Measurements from ENCODE around the gene PAFAH2. TPM values are rescaled to one million over a fixed set of nuclear protein-coding genes. Genes with fewer than 3 reads are reported as not detected.

PAFAH2 gene
- total RNA-seq, 1 donor from 2014 or later: 9.8 TPM

DNA sequence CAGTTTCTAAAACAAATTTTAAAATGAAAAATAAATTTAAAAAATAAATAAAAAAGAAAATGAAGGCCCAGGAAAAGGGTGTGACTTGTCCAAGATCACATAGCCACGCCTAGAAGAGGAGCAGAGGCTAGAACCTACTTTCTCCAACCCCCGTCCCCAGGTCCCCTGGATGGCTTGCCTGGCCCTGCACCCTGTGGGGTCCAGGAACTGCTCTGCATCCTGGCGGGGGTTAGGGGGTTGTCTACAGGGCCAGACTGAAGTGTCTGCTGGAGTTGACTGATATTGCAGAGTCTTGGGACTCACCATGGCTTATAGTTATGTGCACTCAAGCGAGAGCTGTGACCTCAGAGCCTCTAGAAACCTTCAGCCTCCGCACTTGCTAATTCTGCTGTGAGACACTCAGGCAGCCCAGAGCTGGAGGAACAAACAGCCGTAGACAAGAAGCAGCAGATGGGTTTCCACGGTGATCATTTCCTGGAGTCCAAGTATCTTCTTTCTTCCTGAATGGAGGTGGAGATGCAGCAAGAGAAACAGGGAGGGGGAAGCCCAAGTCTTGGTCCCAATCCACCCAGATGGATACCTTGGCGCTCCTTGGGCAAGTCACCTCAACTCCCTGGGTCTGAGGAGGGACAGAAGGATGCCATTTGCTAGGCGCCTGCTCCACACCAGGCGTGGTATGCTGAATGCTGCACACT lies 18.5 kb upstream of the PAFAH2 start:
- intact Hi-C loops (cut with micrococcal nuclease): no loop called here

DNA sequence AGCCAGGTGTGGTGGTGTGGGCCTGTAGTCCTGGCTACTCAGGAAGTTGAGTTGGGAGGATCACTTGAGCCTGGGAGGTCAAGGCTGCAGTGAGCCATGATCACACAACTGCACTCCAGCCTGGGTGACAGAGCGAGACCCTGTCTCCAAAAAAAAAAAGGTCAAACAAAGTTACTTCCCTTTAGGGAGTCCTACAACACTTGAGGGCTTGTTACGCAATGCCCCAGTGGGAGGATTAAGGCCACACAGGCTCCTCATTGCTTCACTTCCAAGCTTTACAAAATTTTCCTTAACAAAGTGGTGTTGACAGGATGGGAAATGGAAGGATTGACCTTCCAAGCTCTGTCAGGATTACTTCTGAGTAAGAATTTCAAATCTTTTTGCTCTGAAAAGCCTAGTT lies 17.5 kb upstream of the PAFAH2 start:
- intact Hi-C loops (cut with micrococcal nuclease): no loop called here

DNA sequence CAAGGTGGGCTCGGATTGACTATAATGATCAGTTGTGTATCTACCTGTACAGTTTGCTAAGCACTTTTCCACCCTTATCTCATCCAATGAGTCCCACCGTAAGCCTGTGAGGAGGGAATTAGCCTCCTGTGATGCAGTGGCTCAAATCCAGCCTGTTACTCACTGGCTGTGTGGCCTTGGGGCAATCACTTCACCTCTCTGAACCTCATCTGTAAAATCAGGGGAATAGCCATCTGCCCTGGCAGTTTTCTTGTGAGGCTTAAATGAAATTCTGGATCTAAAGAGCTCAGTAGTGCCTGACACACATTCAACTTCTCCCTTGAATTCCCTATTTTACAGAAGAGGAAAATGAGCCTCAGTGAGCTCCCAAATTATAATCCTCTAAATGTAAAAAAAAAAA lies 16.3 kb upstream of the PAFAH2 start:
- intact Hi-C loops (cut with micrococcal nuclease): no loop called here

DNA sequence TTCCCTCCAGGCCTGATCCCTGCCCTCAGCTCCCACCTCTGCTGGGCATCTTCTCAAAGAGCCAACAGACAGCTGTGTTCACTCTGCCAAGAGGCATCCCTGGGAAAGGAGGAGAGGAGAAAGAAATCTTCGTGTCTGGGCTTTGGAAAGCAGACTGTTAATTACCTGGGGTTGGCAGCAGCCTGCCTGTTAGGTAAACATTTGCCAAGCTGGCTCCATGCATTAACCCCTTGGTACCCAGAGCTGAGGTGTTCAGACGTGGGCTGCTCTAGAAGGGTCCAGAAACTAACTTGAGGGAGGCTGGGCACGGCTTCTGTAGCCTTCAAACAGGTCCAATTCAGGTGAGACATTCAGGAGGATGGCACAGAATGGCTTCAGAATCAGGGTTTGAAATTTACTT lies 15.0 kb upstream of the PAFAH2 start:
- intact Hi-C loops (cut with micrococcal nuclease): no loop called here

DNA sequence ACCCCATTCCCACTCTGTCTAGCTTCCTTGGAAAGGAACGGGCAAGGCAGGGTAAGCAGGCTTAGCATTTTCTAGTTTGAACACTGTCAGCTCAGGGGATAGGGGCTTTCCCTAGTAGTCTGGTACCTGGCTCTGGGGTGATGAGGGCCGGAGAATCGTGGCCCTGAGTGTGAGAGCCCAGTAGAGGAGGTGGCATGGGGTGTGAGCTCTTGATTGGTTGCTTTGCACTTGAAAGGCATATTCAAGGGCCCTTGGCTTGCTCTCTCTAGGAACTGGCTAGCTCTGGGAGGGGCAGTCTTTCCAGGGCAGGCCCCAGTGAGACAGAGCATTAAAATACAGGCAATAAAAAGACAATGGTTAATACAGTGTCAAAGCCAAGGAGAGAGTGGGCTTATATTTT lies 13.0 kb upstream of the PAFAH2 start:
- intact Hi-C loops (cut with micrococcal nuclease): no loop called here

DNA sequence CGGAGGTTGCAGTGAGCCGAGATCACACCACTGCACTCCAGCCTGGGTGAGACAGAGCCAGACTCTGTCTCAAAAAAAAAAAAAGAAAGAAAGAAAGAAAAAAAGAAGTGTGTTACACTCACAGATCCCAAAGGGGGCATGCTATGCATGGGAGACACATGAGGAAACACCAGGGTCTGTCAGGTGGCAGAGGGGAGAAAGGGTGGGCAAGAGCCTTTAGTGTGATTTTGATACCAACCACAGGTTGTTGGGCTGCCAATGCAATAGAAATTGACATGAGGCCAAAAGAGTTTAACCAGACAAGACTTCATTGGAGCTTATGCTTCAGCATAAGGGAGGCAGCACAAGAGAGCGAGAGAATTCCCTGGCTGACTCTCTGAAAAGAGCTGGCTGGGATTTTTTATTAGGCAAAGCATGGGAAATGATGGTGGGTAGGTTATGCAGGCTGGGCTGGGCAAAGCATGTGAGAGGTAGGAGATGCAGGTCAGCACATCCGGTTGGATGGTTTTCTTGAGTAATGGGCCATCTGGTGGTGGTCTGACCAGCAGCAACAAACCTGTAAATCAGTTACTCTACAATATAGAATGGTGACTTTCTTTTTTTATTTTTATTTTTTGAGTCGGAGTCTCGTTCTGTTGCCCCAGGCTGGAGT lies 12.1 kb upstream of the PAFAH2 start:
- intact Hi-C loops (cut with micrococcal nuclease): no loop called here

DNA sequence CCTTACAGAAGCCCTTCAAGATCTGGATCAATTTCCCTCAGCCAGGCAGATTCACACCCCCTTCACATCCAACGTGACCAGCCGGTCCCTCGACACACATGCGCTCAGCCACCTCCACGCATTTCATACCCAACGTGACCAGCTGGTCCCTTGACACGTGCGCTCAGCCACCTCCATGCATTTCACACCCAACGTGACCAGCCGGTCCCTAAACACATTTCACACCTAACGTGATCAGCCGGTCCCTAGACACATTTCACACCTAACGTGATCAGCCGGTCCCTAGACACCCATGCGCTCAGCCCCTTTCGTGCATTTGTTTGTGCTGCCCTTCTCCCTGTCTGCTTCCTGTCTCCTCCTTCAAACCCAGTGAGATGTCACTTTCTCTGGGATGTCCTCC lies 8.8 kb upstream of the PAFAH2 start:
- intact Hi-C loops (cut with micrococcal nuclease): no loop called here

DNA sequence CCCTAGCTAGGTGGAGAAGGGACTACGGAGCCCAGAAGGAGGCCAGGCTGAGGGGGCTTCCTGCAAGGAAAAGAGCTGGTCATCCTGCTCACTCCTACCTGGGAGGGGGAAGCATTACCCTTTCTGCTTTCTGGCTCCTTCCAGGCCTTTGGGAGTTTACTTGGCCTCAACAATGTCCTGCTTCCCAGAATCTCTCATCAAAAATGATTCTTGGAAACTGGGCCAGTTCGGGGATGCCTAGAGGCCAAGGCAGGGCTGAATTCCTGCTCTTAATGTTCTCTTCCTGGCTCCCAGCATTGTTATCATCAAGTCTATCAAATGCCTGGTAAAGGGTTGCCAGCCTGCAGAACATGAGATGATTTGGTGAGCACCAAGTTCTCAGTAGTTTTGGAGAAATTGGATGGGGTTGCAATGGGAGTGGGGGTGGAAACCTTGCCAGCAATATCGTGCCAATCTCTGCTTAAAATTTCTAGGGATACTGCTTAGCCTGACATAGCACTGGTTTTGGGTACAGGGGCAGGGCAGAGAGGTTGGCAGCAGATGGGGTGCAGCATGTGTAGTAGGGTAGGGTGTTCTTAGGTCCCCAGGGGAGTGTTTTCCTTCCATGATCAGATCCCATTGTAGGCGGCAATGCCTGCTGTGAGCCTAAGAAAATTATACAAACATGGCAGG lies 7.7 kb upstream of the PAFAH2 start:
- intact Hi-C loops (cut with micrococcal nuclease): no loop called here

DNA sequence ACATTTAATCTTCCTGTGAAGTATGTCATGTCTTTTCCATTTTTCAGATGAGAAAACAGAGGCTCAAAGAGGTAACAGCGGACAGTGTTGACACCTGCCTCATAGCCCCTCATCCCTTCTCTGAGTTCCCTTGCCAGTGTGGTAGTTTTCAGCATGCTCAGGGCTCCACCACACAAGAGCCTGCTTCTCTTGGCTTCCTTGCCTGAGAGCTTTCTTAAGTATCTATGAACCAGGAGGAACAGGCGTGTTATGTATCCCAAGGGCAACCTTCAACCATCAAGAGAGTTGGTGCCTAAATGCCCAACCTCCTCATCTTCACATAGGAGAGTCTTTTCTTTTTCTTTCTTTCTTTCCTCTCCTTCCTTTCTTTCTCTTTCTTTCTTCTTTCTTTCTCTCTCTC lies 5.9 kb upstream of the PAFAH2 start:
- intact Hi-C loops (cut with micrococcal nuclease): no loop called here

DNA sequence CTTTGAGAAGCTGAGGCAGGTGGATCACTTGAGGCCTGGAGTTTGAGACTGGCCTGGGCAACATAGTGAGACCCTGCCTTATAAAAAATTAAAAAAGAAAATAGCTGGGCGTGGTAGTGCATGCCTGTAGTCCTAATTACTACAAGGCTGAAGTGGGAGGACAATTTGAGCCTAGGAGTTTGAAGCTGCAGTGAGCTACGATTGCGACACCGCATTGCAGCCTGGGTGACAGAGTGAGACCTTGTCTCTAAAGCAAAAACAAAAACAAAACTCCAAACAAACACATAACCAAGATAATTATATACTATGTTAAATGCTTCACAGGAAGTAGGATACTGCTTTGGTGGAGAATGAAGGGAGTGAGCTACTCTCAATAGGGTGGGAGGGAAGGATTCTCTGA lies 5.4 kb upstream of the PAFAH2 start:
- intact Hi-C loops (cut with micrococcal nuclease): no loop called here

DNA sequence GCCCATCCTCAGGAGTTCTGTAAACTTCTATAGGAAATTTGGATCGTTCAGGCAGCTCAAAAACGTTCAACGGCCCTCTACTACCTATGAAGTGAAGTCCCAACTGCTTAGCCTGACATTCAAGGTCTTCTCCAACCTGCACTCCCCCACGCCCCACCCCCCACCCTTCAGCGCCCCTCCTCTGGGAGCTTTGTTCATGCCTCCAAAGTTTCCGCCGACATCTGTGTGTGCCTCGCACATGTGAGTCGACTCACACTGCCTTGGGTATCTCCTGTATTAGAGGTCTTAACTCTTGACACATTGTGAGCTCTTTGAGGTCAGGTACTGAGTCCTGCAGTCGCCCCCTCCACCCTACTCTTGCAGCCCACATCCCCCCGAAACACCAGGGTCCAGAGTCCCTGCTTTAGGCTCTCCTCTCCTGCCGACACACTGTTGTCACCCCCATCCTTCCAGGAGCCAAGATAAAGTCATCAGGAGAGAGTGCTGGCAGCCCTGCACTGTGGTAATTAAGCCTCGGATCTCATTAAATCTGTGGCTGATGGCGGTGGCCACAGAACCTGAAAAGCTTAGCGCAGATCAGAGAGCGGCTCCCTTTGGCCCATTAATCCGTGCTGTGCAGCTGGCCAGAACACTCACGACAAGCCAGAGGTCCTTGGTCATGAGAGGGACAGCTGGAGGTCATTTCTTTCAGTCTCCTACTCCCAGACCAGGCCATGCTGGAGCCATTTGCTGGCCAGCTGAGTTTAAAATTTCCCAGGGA lies 1.4 kb upstream of the PAFAH2 start:
- intact Hi-C loops (cut with micrococcal nuclease): loop anchor here (2.0 kb wide), 1 partner anchor 568 kb away; the partner anchor contains the start of gene MACO1

DNA sequence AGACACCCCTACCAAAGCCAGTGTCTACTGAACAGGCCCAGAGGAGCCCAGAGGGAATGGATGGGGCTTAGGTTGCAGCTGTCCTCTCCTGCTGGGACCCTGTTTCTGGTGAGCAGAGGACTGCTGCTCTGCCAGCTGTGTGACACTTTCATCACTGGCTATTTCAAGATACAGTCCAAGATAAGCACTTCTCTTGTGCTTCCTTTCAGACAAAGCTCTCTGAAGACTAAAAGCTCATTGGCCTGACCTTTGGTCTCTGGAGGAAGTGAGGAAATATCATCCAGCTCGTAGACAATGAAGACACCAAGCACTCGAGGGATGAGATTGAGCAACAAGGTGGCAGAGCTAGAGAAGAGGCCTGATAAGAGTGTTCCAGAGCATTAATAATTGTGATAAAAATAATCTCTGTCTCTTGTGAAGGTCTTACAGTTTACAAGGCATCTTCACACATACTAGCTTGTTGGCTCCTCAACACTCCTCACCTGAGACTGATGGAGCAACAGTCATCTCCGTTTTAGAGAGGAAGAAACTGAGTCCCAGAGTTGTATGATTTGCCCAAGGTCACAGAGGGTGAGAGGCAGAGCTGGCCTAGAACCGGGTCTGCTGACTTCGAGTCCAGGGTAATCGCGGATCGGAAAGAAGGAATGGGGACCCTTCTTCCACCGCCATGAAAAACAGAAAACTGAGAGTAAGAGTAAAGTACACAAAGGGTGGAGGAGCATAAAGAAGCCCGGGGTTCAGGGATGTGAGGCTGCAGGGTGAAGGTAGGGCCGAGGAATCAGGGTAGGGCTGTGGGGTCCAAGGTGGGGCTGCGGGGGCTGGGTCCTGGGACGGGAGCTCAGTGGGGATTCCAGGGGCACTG lies 666 bp downstream of the PAFAH2 start:
- intact Hi-C loops (cut with micrococcal nuclease): loop anchor here (1.0 kb wide), 1 partner anchor 26 kb away; no protein-coding TSS in a partner anchor

DNA sequence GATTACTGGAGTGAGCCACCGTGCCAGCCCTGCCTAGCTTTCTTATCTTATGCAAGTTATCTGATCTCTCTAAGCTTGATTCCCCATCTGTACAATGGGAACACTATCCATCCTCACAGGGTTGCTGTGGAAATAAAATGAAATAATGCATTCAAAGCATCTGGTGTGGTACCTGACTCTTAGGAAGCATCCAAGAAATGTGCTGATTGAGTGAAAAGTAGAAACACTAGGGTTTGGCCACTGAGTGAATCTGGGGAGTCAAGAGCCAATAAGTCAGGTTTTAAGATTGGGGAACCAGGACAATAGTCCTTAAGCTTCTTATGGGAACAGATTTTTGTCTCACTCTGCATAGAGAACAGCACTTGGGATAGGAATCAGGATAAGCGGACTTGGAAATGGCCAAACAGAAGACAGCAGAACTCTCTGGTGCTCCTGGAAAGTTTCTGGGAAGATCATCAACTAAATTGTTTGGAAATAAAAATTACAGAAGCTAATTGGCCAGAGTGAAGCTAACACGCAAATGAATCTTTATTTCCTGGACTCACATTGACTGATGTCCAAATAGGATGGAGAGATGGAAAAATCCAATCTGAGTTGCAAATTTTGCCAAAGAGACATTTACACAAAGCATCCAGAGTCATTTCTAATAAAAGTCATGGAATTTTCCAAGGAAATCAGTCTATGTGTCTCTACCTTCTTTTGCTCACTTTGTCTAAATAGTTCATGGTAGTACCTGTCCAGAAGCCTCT lies 3.3 kb downstream of the PAFAH2 start:
- intact Hi-C loops (cut with micrococcal nuclease): no loop called here

DNA sequence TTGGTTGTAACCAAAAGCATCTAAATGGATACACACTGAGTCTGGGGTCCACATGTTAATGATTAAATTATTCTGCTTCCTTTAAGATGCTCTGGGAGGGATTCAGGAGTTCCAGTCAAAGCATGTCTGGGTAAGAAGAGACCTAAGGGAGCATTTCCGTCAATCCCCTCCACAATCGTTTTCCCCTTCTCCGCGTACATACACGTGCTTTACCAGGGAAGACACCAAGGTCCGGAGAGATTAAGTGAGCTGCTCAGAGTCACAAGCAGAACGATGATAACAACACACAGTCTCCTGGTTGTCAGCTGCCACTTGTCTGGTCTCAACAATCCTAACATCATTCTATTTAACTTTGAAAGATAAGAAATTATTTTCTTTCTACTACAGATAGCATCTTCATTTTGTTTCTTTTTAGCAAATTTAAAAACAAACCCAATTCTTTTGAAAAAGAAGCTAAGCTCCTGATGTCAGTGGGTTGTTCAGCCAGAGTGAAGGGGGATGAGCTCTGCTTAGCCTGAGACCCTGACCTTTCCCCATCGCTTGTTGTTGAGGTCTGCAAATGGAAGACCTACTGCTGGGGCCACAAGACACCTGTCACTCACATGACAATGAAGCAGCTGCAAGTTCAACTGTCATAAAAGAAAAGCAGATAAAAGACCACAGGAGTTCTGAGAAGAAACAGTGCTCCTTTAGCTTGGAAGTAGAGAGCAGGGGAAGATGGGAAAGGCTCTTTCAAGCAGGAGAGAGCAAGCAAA lies 4.5 kb downstream of the PAFAH2 start:
- intact Hi-C loops (cut with micrococcal nuclease): no loop called here

DNA sequence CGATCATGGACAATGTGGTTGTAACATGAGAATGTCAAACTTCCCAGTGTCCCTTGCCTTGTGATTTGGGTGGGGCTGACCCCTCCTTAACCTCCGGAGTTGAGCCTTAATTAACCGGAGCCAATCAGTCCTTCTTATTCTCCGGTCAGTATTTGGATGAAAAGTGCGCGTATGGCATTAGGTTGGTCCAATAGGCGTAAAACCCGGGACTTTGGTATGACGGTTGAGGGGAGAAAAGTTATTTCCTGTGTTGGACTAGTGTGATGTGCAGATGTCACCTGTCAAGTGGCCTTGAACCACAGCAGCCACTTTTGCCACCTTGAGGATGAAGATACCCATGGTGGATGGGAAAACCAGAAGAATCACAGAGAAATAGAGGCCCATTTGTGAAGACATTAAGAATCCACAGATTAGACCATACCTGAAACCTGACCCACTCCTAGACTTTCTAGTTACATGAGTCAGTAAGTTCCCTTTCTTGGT lies 5.1 kb downstream of the PAFAH2 start:
- intact Hi-C loops (cut with micrococcal nuclease): no loop called here

DNA sequence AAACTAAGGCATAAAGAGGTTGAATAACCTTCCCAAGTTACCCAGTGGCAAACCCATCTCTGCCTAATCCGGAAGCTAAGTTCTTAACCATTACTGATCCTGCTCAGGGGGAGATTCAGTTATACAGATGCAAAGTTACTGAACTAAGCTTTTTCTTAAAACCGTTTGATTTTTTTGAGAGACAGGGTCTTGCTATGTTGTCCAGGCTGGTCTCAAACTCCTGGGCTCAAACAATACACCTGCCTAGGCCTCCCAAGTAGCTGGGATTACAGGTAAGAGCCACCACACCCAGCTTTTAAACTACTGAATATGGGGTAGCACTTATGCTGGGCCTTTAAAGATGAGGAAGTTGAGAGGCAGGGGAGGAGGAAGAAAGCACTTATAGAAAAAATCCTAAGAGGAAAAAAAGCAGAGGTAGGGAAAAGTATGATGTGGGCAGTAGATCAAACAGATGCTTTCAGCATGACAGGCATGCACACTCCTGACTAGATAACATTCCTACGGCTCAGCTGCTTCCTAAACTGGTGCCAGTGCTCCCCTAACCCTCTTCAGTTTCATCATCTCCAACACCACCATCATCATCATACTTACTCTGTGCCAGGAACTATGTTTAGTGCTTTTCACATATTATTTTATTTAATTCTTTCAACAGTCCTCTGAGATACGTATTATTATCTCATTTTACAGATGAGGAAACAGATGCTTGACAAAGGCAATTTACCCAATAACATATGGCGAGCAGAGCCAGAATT lies 5.8 kb downstream of the PAFAH2 start:
- intact Hi-C loops (cut with micrococcal nuclease): no loop called here

DNA sequence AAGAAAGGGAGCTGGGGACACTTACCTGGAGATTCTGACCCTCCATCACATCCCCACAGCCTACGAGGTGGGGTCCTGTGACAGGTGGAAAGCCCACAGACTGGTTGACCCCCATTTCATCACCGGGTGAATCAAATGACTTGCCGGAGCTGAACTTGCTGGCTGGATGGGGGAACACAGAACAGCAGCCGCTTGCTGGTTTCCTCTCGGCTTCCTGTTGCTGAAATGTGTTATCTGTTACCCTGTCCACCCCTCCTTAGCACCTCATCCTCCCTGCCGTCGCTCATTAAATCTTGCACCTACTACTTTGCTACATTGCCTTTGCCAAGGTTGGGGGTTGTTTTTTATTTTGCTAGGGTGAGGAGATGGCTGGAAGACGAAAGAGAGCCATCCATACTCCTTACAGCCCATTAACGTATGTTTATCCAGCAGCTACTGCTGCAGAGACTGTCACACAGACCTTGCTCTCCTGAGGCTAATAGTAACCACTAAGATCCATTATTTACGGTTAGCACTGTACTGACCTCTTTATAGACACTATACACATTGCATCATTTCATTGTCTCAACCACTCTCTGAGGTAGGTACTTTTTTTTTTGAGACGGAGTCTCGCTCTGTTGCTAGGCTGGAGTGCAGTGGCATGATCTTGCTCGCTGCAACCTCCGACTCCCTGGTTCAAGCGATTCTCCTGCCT lies 7.0 kb downstream of the PAFAH2 start:
- intact Hi-C loops (cut with micrococcal nuclease): loop anchor here (1.0 kb wide), 1 partner anchor 7 kb away; the partner anchor contains the start of gene PAFAH2

DNA sequence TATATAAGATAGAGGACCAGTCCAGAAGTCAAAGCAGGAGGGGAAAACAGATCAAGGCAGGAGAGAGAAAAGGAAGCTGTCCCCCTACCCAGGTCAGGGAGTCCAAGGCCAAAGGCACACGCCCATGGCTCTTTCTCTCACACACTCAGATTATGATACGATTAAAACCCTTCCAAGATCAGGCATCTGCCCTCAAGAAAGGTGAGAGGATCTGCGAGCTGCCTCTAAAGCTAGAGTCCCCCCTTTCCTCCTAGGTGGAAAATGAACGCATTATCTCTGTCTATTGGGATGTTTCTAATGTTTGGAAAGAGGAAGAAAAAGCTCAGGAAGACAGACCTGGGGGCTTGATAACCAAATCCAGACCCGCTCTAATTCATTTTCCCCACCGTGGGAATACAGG lies 7.6 kb downstream of the PAFAH2 start:
- intact Hi-C loops (cut with micrococcal nuclease): loop anchor here (1.0 kb wide), 1 partner anchor 8 kb away; the partner anchor contains the start of gene PAFAH2

Measured in T-helper 1 cell treated with Interleukin-12 subunit alpha and Interleukin-12 subunit beta and Interleukin-4 antibody, amounts not matched to agents 30 ng/mL and 1 ng/mL, for 36 hours (primary cell).